Measurements from ENCODE around the gene C4orf50. TPM values are rescaled to one million over a fixed set of nuclear protein-coding genes. Genes with fewer than 3 reads are reported as not detected.
"Not testable (repeated sequence)": the region's sequence is repeated elsewhere in the genome, so short reads cannot be mapped to it uniquely, and the experiment has no call there.

Gene C4orf50
- total and polyA plus RNA-seq, 2 of the 4 experiments (the other 2 are of a cell fraction) = not detected

DNA sequence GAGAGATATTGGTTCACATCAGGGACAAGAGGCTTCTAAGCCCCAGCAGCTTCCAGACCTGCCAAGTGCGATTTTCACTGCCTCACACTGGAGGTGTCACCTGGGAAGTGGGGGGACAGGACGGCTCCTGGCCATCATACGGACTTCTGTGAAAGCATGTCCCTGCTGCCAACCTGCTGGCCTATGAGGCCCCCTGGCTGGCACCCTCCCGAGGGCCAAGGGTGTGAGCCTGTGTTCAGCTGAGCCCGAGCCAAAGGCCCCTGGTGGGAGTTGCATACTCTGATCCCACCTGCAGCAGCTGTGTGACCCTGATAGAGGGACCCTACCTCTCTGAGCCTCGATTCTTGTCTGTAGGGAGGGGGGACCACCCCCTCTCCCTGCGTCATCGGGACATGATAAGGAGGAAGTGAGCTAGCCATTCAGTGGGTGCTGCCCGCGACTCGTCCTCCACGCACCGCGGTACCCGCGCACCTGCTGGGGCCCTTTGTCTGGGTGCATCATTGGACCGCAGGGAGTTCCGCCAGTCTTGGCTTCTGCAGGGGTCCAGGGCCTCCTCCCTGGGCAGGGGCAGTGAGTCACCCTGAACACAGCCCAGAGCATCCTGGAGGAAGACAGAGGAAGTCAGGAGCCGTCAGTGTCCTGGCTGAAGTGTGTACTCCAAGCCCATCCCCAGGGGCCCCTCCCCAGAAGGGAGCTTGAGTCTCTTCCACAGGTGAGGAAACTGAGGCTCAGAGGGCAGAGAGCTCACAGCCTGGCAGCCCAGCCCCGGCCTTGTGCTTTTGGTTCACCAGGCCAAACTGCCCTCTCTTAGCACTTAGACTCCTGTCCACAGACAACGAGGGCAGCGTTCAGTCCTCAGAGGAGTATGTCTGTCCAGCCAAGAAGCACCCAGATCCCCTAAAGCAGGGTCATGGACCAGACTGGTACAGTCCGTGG is 24.1 kb downstream of the C4orf50 start:
- Histone ChIP-seq H3K56ac (ENCODE audit: extremely low read depth, insufficient read depth, low read length) (no peak overlapping the region), H3K9ac (ENCODE audit: low read depth, low read length) (no peak overlapping the region), H4K8ac (ENCODE audit: low read depth in 2 of 2, low read length in 2 of 2) (no peak overlapping the region), H4K20me1 (ENCODE audit: insufficient read depth, low read length) (no peaks in the 10 kb centered on the region), H4K5ac (ENCODE audit: low read depth, low read length) (no peak overlapping the region), H3K27me3 (ENCODE audit: control insufficient read depth, insufficient read depth, low read length) (no peaks in the 10 kb centered on the region; the same call in none of the 2 replicates), H2BK20ac (ENCODE audit: low read depth, low read length) (no peak overlapping the region), H2AK5ac (ENCODE audit: low read depth, low read length) (no peak overlapping the region), H3K4me2 (ENCODE audit: low read depth, low read length) (no peak overlapping the region), H4K91ac (ENCODE audit: insufficient read depth, low read depth, low read length) (no peak overlapping the region), H3K23ac (ENCODE audit: low read depth, low read length) (no peak overlapping the region), H2BK5ac (ENCODE audit: low read depth, low read length, poor library complexity, severe bottlenecking) (no peak overlapping the region), H2BK120ac (ENCODE audit: low read depth, low read length) (no peak overlapping the region), H2BK15ac (ENCODE audit: low read depth, low read length) (no peak overlapping the region), H2AFZ (replicated peaks; ENCODE audit: low read length, poor library complexity) (no peak overlapping the region), H3K18ac (ENCODE audit: low read depth, low read length) (no peak overlapping the region), H3K9me3 (ENCODE audit: control insufficient read depth, insufficient read depth, low read length) (no peaks in the 10 kb centered on the region), H3K27ac (ENCODE audit: insufficient read depth, low read length) (no peak overlapping the region), H3K4ac (ENCODE audit: low read depth, low read length) (no peak overlapping the region), H3K4me1 (ENCODE audit: control insufficient read depth, insufficient read depth, low read length) (no peaks in the 10 kb centered on the region), H3K4me3 (ENCODE audit: insufficient read depth, low read depth, low read length) (no peak overlapping the region), H2AK9ac (replicated peaks; ENCODE audit: low read depth, low read length, poor library complexity) (no peak overlapping the region), H3K14ac (replicated peaks; ENCODE audit: low read depth, low read length) (no peak overlapping the region), H3K9me1 (ENCODE audit: insufficient read depth, low read length) (no peaks in the 10 kb centered on the region), H3K36me3 (ENCODE audit: control insufficient read depth, insufficient read depth, low read length) (no peaks in the 10 kb centered on the region), H3K79me1 (ENCODE audit: low read depth in 1 of 2, low read length in 2 of 2) (no peaks in the 10 kb centered on the region)
- no peak for ATAC-seq (ENCODE audit: low read depth)
- WGBS, 2 experiments (ENCODE audit: extremely low coverage in 2 of 2, insufficient read length in 1 of 2) = 36% methylated on average over 4 of the region's 23 CpGs; no CpG with 5 or more reads in 1 of the 2 experiments
- in situ Hi-C loops (cut with MboI; ENCODE audit: low sequenced_read_pairs) = loop anchor here (10.0 kb wide), 1 partner anchor 331 kb away; no protein-coding TSS in a partner anchor
- no TSS peak for BruUV-seq (replicated peaks)
- ChIA-PET POLR2A (ENCODE audit: unreplicated experiment) (no interaction called here), CTCF (no interaction called here)
- dilution Hi-C loops (cut with HindIII; ENCODE audit: low sequenced_read_pairs, unreplicated experiment) = no loop called here
- no peak for TF ChIP-seq MAZ (IDR thresholded peaks at IDR 0.05; ENCODE audit: borderline replicate concordance, low read depth, low read length)
- TF ChIP-seq NFE2L2 (IDR thresholded peaks at IDR 0.05; ENCODE audit: low read depth, low read length) = no peak
- intact Hi-C loops (cut with micrococcal nuclease) = no loop called here
- no peak for DNase-seq

DNA sequence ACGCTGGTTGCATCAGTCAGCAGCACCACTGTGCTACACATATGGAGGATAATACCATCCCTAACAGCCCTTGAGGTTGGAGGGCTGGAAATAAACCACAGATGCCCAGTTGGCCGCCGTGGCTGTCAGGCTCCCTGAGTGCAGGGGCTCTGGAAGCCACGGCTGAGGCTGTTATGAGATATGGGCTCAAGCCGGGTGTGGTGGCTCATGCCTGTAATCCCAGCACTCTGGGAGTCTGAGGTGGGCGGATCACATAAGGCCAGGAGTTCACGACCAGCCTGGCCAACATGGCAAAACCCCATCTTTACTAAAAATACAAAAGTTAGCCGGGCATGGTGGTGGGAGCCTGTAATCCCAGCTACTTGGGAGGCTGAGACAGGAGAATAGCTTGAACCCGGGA is 24.9 kb downstream of the C4orf50 start:
- H3K27ac ChIP-seq (ENCODE audit: insufficient read depth, low read length); BruUV-seq (replicated peaks); H3K56ac ChIP-seq (ENCODE audit: extremely low read depth, insufficient read depth, low read length); H2AK9ac ChIP-seq (replicated peaks; ENCODE audit: low read depth, low read length, poor library complexity); H2BK20ac ChIP-seq (ENCODE audit: low read depth, low read length); H2BK120ac ChIP-seq (ENCODE audit: low read depth, low read length); ATAC-seq (ENCODE audit: low read depth); H2BK15ac ChIP-seq (ENCODE audit: low read depth, low read length); H2BK5ac ChIP-seq (ENCODE audit: low read depth, low read length, poor library complexity, severe bottlenecking); H3K18ac ChIP-seq (ENCODE audit: low read depth, low read length); H3K4ac ChIP-seq (ENCODE audit: low read depth, low read length); H3K4me1 ChIP-seq (ENCODE audit: control insufficient read depth, insufficient read depth, low read length); H4K5ac ChIP-seq (ENCODE audit: low read depth, low read length); H3K9me1 ChIP-seq (ENCODE audit: insufficient read depth, low read length); intact Hi-C loops (cut with micrococcal nuclease); H3K9ac ChIP-seq (ENCODE audit: low read depth, low read length); H3K79me1 ChIP-seq (ENCODE audit: low read depth in 1 of 2, low read length in 2 of 2); H4K20me1 ChIP-seq (ENCODE audit: insufficient read depth, low read length); dilution Hi-C loops (cut with HindIII; ENCODE audit: low sequenced_read_pairs, unreplicated experiment); H3K4me2 ChIP-seq (ENCODE audit: low read depth, low read length); H4K8ac ChIP-seq (ENCODE audit: low read depth in 2 of 2, low read length in 2 of 2); H3K9me3 ChIP-seq (ENCODE audit: control insufficient read depth, insufficient read depth, low read length); CTCF ChIA-PET; H4K91ac ChIP-seq (ENCODE audit: insufficient read depth, low read depth, low read length); DNase-seq; H2AFZ ChIP-seq (replicated peaks; ENCODE audit: low read length, poor library complexity); H3K4me3 ChIP-seq (ENCODE audit: insufficient read depth, low read depth, low read length); H3K36me3 ChIP-seq (ENCODE audit: control insufficient read depth, insufficient read depth, low read length); H3K27me3 ChIP-seq (ENCODE audit: control insufficient read depth, insufficient read depth, low read length); POLR2A ChIA-PET (ENCODE audit: unreplicated experiment); H3K23ac ChIP-seq (ENCODE audit: low read depth, low read length); H2AK5ac ChIP-seq (ENCODE audit: low read depth, low read length); H3K14ac ChIP-seq (replicated peaks; ENCODE audit: low read depth, low read length): not testable (repeated sequence)
- 50% methylated on average over 1 of the region's 9 CpGs; no CpG with 5 or more reads in 1 of the 2 experiments for WGBS, 2 experiments (ENCODE audit: extremely low coverage in 2 of 2, insufficient read length in 1 of 2)
- in situ Hi-C loops (cut with MboI; ENCODE audit: low sequenced_read_pairs) = loop anchor here (10.0 kb wide), 1 partner anchor 331 kb away; no protein-coding TSS in a partner anchor

Data from IMR-90 (cell line).